GM18858 (cell line): ENCODE measurements around the gene LOXL4.

Source experiments
- ATAC-seq: cut with Tn5 transposase; IDR thresholded peaks from one replicate; pipeline ENCODE4 v1.9.1; 2021; ENCODE audit not compliant: unreplicated experiment

Gene LOXL4

GRCh38 chr10:98265403-98266378, 2.3 kb downstream of the LOXL4 start:
- no peak for ATAC-seq

- no peak for ATAC-seq
Observed at GRCh38 chr10:98264378-98265065, 3.5 kb downstream of the LOXL4 start.

GRCh38 chr10:98263088-98263487, 4.9 kb downstream of the LOXL4 start:
- no peak for ATAC-seq

GRCh38 chr10:98262571-98262970, 5.4 kb downstream of the LOXL4 start:
- no peak for ATAC-seq

- no peak for ATAC-seq
Observed at GRCh38 chr10:98261436-98262277, 6.3 kb downstream of the LOXL4 start.

- no peak for ATAC-seq
Observed at GRCh38 chr10:98260752-98261151, 7.2 kb downstream of the LOXL4 start.

- ATAC-seq: no peak
Observed at GRCh38 chr10:98260350-98260749, 7.6 kb downstream of the LOXL4 start.

GRCh38 chr10:98259606-98260315, 8.2 kb downstream of the LOXL4 start:
- no peak for ATAC-seq

GRCh38 chr10:98258683-98259454, 9.1 kb downstream of the LOXL4 start:
- no peak for ATAC-seq

GRCh38 chr10:98257961-98258360, 10.0 kb downstream of the LOXL4 start:
- no peak for ATAC-seq

GRCh38 chr10:98257198-98257597, 10.8 kb downstream of the LOXL4 start:
- no peak for ATAC-seq

- no peak for ATAC-seq
Observed at GRCh38 chr10:98256692-98257091, 11.3 kb downstream of the LOXL4 start.

- ATAC-seq: no peak
Observed at GRCh38 chr10:98255146-98255877, 12.7 kb downstream of the LOXL4 start.

- no peak for ATAC-seq
Observed at GRCh38 chr10:98254234-98254974, 13.6 kb downstream of the LOXL4 start.

GRCh38 chr10:98253499-98253898, 14.5 kb downstream of the LOXL4 start:
- no peak for ATAC-seq

GRCh38 chr10:98252464-98252863, 15.5 kb downstream of the LOXL4 start:
- no peak for ATAC-seq

GRCh38 chr10:98251399-98251798, 16.6 kb downstream of the LOXL4 start:
- no peak for ATAC-seq

GRCh38 chr10:98249134-98249533, 18.9 kb downstream of the LOXL4 start:
- ATAC-seq: no peak
